Measurements from ENCODE around the gene STPG2.
"Not testable (repeated sequence)": the region's sequence is repeated elsewhere in the genome, so short reads cannot be mapped to it uniquely, and the experiment has no call there.

STPG2 gene

DNA sequence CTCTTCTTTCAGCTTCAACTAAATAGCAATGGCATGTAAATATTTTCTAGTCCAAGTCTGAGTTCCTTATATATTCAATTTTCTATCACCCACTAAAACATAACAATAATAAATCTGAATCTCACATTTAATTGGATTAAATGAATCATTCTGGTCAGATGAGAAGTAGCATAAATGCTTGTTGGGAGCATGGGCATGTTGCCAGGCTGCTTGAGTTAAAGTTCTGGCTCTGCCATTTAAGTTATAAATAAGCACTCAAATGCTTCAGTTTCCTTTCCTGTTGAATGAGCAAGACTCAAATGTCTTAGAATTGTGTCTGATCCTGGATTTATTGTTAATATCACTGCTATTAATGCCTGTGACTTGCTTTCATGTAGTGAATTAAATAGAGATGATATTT is 496.3 kb downstream of the STPG2 start:
- no peak for DNase-seq (ENCODE audit: low read depth in 1 of 2, low spot score in 1 of 2)

DNA sequence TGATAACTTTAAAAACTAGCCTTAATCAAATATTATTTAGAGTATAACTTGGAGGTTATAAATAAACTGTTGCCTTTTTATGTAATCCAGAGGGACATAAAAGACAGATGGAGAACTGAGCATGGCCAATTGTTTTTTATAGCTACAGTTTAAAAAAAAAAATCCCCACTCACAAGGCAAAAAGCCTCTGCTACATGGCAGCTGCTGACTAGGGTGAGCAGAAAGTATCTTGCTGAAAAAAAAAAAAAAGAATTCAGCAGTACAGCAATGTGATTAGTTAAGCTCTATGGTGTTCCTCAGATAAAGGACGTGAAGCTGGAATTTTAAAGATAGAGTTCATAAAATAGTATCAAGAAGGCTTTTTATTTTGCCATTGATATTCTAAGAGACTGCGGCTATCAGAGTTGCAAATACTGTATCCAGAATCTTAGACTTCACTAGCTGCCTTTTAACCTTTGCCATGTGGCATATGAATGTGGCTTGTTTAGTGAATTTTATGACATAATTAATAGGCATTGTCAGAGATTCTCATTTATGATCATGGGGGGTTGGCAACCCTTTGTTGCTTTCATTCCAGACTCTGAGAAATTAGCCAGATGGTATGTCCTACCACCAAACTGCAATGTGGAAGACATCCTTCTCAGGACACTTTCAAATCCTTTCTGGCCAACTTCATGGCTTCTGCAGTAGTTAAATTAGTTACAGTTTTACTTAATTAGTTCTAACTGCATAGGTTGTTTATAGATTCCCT is 498.0 kb downstream of the STPG2 start:
- DNase-seq (ENCODE audit: low read depth in 1 of 2, low spot score in 1 of 2) = no peak

DNA sequence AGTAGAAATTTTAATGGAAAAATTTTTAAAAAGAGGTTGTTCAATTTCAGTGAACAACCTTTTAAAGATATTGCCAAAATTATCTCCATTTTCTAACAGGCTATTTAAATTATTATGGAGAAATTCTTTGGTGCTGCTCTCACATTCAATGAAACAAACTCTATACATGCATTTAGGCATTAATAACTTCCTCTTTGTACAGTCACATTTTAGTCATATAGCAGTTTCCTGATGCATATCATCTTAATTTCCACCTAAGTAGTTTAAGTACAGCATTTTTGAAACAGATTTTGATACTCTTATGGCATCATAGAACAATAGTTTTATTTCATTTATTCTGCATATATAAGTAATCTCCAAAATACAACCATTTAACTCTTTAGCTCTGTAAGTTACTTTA is 500.1 kb downstream of the STPG2 start:
- no peak for DNase-seq (ENCODE audit: low read depth in 1 of 2, low spot score in 1 of 2)

DNA sequence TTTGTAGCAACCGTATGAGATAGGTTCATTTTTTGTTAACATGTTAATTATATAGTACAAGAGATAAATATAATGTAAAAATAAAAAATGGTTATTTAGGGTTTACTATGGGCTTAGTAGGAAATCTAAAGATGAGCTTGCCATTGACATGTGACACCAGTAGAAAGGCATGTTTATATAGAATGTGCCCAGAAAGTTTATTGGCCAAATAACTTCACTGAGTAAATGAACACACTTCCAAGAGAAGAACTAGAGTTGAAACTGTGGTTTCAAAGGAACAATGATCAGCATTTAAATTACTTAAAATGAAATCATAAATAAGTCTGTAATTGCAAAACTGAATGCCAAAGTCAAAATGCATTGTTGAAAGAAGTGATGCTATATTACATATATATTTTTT is 503.3 kb downstream of the STPG2 start:
- no peak for DNase-seq (ENCODE audit: low read depth in 1 of 2, low spot score in 1 of 2)

DNA sequence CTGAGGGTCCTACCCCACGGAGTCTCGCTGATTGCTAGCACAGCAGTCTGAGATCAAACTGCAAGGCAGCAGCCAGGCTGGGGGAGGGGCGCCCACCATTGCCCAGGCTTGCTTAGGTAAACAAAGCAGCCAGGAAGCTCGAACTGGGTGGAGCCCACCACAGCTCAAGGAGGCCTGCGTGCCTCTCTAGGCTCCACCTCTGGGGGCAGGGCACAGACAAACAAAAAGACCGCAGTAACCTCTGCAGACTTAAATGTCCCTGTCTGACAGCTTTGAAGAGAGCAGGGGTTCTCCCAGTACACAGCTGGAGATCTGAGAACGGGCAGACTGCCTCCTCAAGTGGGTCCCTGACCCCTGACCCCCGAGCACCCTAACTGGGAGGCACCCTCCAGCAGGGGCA is 509.4 kb downstream of the STPG2 start:
- not testable (repeated sequence) for DNase-seq (ENCODE audit: low read depth in 1 of 2, low spot score in 1 of 2)

DNA sequence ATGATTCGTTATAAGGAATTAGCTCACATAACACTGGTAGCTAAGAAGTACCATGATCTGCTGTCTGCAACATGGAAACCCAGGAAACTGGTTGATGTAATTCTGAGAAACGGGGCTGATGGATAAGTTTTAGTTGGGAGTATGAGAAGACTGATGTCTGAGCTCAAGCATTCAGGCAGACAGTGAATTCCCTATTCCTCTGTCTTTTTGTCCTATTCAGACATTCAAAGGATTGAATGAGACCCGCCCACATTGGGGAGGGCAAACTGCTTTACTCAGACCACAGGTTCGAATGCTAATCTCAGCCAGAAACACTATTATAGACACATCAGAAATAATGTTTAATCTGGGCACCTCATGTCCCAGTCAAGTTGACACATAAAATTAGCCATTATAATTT is 515.5 kb downstream of the STPG2 start:
- no peak for DNase-seq (ENCODE audit: low read depth in 1 of 2, low spot score in 1 of 2)

DNA sequence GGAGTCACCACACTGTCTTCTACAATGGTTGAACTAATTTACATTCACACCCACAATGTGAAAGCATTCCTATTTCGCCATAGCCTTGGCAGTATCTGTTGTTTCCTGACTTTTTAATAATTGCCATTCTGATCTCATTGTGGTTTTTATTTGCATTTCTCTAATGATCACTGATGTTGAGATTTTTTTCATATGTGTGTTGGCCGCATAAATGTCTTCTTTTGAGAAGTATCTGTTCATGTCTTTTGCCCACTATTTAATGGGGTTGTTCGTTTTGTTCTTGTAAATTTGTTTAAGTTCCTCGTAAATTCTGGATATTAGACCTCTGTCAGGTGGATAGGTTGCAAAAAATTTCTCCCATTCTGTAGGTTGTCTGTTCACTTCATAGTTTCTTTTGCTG is 519.1 kb downstream of the STPG2 start:
- DNase-seq (ENCODE audit: low read depth in 1 of 2, low spot score in 1 of 2) = no peak

DNA sequence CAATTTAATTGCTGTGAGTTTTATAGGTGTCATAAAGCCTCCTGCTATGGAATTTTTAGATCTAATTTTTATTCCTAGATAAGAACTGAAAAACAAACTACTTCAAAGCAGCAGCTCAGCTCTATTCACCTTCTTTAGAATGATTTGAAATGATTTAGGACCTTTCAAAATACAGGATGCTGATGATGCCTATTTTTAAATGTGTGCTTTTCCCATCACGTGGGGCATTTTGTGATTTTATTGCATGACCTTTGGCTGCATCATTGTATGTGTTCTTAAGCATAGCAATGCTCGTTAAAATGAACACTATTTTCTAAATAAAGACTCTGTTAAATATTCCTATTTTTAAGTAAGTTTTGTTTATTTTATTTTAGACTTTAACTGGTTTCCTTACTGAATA is 537.3 kb downstream of the STPG2 start:
- DNase-seq (ENCODE audit: low read depth in 1 of 2, low spot score in 1 of 2) = no peak

DNA sequence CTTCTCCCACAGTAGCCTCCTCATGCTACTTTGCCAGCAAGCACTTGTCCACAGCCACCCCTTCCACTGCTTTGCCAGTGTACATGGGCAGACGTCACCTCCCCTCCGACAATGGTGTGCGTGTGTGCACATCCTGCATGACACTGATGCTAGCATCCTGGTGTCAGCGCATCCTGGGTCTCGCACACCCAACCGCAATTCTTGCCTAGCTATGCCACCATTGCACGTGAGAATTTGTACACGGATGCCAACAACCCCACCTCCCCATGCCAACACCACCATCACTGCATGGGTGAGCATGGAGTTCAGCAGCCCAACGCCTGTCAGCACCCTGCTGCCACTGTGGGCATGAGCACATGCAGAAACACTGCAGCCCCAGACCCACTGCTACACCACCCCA is 550.0 kb downstream of the STPG2 start:
- no peak for DNase-seq (ENCODE audit: low read depth in 1 of 2, low spot score in 1 of 2)

DNA sequence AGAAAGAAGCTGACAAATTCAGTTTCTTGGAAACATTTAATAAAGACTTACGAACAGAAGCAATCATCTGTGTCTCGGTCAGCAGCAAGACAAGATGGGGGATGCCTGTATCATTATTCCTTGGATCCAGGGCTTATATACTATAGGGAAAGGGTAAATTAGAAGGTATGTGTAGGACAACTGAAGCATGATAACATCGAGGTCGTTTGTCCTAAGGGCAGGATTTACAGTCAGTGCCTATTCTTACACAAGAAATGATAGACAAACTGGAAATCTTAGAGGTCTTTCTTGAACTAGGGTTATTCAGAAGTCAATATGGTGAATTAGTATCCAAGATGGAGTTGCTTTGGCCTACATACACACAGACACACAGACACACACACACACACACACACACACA is 553.0 kb downstream of the STPG2 start:
- DNase-seq (ENCODE audit: low read depth in 1 of 2, low spot score in 1 of 2) = no peak

DNA sequence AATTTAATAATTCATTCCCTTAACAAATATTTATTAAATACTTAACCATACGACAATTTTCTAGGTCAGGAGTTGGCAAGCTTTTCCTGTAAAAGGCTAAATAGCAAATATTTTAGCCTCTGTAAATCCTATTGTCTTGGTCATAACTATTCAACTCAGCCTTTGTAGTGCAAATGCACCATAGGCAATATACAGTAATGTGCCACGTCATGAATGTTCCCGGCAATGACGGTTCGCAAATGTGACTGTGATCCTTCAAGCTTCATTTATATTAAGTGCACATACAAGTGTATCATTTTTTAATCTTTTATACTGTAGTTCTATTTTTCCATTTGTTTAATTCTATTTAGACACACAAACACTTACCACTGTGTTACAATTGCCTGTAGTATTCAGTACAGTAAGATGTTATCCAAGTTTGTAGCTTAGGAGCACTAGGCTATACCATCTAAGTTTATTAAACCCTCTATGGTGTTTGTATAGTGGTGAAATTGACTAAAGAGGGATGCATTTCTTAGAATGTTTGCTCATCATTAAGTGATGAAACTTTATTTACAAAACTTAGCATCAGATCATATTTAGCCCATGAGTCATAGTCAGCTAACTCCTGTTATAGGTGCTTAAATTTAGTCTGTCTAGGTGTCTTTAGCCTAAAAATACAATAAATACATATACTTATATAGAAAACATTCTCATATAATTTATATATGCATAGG is 553.6 kb downstream of the STPG2 start:
- DNase-seq (ENCODE audit: low read depth in 1 of 2, low spot score in 1 of 2) = no peak

DNA sequence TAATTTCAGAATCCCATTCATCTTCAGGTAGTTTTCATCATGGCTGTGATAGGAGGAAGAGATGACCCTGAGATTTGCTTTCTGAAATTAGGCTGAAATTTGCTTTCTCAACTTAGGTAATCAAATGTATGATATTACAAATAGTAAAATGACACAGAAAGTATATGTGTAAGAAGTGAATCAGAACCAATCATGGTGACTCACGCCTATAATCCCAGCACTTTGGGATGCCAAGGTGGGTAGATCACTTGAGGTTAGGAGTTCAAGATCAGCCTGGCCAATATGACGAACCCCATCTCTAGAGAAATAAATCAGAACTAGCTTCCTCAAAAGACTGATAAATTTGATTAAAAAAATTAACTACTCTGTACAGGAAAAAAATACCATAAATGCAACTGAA is 555.4 kb downstream of the STPG2 start:
- no peak for DNase-seq (ENCODE audit: low read depth in 1 of 2, low spot score in 1 of 2)

DNA sequence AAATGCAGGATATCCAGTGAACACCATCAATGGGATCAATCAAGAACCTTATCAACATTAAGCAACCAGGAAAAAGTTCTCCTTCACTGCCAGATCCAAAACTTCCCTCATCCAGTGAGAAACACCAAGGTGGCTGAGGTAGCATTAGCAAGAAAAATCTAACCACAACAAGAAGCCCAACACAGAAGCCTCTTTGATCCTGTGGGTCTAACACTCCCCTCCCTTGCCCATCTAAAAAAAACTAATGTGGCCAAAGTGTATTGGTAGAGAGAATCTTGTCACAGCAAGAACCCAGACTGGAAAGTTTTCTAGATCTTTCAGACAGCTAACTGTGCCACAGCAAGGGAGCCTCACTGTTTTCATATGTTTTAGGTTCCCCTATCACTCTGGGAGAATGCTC is 558.0 kb downstream of the STPG2 start:
- no peak for DNase-seq (ENCODE audit: low read depth in 1 of 2, low spot score in 1 of 2)

DNA sequence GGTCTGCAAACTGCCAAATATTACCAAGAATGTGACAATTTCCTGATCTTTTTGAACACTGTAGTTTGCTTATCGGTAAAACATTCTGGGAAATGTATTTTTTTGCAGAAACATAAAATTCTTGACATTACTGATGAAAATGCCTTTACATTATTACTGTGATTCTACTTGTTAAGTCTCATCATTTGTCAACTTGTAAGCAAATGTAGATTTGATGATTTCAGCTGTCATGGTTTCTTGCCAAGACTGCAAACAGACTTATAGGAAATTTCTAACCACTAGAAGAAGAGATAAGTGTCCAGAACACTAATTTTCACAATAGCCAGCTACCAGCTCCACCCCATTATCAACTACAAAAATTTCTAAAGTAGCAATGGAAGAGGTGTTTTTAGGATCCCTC is 560.4 kb downstream of the STPG2 start:
- no peak for DNase-seq (ENCODE audit: low read depth in 1 of 2, low spot score in 1 of 2)

DNA sequence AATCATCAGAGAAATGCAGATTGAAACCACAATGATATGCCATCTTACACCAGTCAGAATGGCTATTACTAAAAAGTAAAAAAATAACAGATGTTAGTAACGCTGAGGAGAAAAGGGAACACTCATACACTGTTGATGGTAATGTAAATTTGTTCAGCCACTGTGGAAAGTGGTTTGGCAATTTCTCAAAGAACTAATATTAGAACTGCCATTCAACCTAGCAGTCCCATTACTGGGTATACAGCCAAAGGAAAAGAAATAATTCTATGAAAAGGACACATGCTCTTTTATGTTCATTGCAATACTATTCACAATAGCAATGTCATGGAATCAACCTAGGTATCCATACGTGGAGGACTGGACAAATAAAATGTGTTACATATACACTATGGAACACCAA is 566.3 kb downstream of the STPG2 start:
- no peak for DNase-seq (ENCODE audit: low read depth in 1 of 2, low spot score in 1 of 2)

DNA sequence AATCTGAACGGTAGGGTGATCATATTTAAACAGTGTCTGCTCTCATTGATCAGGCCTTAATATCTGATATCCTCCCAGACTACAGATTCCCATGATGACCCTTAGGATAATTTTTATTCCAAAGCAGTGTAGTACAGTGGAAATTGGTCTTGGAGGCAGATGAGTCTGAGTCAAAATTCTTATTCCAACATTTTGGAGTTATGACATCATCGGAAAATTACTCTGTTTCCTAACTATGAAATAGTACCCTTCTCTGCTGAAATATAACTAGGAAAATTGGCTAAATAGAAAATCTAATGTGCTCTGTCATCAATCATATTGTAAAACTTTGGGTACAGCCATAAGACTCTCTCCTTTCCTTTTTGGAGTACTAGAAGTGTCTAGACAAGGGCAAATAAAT is 583.3 kb downstream of the STPG2 start:
- DNase-seq (ENCODE audit: low read depth in 1 of 2, low spot score in 1 of 2) = no peak

DNA sequence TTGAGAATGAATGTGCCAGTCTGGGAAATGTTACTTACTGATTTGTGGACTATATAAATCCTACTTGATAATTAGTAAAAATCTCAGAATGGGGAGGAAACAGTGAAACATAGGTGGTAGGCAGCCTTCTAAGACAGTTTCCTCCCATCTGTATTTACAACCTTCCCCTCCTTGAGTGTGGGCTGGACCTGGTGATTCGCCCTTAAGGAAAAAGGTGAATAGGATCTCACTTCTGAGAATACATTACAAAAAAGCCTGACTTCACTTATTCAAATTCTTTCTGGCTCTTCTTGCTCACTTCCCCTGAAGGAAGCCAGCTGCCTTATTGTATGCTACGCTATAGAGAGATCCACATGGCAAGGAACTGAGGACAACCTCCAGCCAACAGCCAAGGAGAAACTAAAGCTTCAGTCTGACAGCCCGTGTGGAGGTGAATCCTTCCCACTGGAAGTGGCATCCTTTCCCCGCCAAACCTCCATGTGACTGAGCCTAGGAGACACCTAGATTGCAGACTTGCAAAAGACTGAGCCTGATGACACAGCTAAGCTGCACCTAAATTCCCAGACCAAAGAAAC is 585.0 kb downstream of the STPG2 start:
- no peak for DNase-seq (ENCODE audit: low read depth in 1 of 2, low spot score in 1 of 2)

DNA sequence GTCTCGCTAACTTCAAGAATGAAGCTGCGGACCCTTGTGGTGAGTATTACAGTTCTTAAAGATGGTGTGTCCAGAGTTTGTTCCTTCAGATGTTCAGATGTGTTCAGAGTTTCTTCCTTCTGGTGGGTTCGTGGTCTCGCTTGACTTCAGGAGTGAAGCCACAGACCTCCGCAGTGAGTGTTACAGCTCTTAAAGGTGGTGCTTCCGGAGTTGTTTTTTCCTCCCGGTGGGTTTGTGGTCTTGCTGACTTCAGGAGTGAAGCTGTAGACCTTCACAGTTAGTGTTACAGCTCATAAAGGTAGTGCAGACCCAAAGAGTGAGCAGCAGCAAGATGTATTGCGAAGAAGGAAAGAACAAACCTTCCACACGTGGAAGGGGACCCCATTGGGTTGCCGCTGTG is 592.6 kb downstream of the STPG2 start:
- not testable (repeated sequence) for DNase-seq (ENCODE audit: low read depth in 1 of 2, low spot score in 1 of 2)

DNA sequence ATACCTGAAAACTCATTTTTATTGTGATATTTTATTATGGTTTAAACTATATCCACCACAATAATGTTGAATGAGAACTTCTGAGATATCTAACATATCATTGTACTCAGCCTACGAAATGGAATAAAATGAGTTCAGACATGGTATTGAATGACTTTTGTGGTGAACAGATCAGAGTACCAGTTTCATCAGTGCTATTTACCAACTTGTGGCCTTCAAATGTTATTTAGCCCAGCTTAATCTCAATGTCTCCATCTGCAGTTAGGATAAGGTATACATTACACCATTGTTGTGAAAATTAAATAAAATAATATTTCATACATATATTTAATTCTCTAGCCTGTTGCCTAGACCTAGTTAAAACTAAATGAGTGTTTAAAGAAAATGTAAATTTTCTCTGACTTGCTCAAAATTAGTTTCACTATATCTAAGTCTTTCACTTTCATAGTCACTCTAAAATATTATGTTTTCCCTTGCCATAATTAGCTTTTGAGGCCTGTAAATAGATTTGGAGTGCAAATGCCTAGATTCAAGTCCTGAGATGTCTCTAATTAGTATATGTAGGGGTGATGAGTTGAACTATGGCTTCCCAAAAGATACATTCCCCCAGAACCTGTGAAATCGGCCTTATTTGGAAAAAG is 594.2 kb downstream of the STPG2 start:
- DNase-seq (ENCODE audit: low read depth in 1 of 2, low spot score in 1 of 2) = no peak

DNA sequence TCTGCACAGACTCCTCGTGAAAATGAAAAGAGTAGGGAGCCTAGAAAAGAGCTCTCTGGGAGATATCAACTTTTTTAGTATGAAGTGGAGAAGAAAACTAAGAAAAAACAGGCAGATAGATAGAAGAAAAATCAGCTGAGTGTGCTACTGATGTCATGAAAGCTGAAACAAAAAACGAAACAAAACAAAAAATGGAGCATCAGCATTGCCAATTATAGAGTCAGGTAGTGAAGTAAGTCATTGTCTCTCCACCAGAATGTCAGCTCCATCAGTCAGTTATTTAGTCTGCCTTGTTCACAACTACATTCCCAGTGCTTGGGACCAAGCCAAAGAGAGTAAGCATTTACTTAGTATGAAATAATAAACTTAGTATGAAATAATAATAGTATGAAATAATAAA is 595.1 kb downstream of the STPG2 start:
- DNase-seq (ENCODE audit: low read depth in 1 of 2, low spot score in 1 of 2) = no peak

DNA sequence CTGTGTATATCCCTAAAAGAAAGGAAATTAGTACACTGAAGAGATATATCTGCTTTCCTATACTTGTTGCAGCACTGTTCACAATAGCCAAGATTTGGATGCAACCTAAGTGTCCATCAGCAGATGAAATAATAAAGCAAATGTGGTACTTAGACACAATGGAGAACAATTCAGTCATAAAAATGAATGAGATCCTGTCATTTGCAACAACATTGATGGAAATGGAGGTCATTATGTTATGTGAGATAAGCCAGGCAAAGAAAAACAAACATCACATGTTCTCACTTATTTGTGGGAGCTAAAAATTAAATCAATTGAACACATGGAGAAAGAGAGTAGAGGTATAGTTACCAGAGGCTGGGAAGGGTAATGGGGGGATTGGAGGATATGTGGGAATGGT is 611.9 kb downstream of the STPG2 start:
- DNase-seq (ENCODE audit: low read depth in 1 of 2, low spot score in 1 of 2) = no peak

DNA sequence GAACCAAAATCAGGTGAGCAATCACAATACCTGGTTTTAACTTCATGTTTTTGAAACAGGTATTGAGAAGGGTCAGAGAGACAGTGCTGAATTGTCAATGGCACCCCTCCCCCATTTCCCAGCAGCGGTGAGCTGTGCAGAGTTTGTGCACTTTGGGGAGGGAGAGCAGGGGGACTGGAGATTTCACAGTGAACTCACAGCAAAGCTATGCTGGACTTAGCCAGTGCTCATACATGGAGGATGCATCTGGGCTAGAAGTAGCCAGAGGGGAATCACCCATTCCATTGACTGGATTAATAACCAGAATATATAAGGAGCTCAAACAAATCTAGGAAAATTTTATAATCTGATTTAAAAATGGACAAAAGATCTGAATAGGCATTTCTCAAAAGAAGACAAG is 612.6 kb downstream of the STPG2 start:
- no peak for DNase-seq (ENCODE audit: low read depth in 1 of 2, low spot score in 1 of 2)
